Heart right ventricle (tissue), 16 donors: Measurements from ENCODE around the gene LRFN5. TPM values are rescaled to one million over a fixed set of nuclear protein-coding genes. Genes with fewer than 3 reads are reported as not detected.

ENCODE experiments used
- ATAC-seq, 8 donors: fragments of 200-7000 bp; cut with Tn5 transposase; one replicate each; pipeline ENCODE4 v1.9.1; 2020; ENCODE audit warnings: mild to moderate bottlenecking in 8 of 8, moderate library complexity in 8 of 8, moderate number of reproducible peaks in 1 of 8
- DNase-seq, 2 donors: peaks; one replicate each; pipeline ENCODE4 v3.0.0-alpha.2; 2020
- H3K27ac ChIP-seq, 10 donors: fragments of 200-600 bp; sonication (generic) in 2 of 10; one replicate each; pipeline versions ENCODE4 v1.5.0 to v1.8.0; 2020 to 2022; ENCODE audit warnings: mild to moderate bottlenecking in 3 of 10
- H3K27me3 ChIP-seq, 7 donors: fragments of 200-600 bp; one replicate each; pipeline ENCODE4 v1.8.0; 2021 to 2022; ENCODE audit warnings: mild to moderate bottlenecking in 2 of 7
- H3K36me3 ChIP-seq, 9 donors: fragments of 200-600 bp; sonication (generic) in 1 of 9; one replicate each; pipeline versions ENCODE4 v1.5.0 to v1.8.0; 2020 to 2022; ENCODE audit warnings: mild to moderate bottlenecking in 2 of 9
- H3K4me1 ChIP-seq, 9 donors: fragments of 200-600 bp; sonication (generic) in 1 of 9; one replicate each; pipeline versions ENCODE4 v1.5.0 to v1.8.0; 2020 to 2022; ENCODE audit warnings: mild to moderate bottlenecking in 4 of 9
- H3K4me3 ChIP-seq, 10 donors: fragments of 200-600 bp; sonication (generic) in 2 of 10; one replicate each; pipeline versions ENCODE4 v1.5.0 to v1.8.0; 2020 to 2022; ENCODE audit warnings: mild to moderate bottlenecking in 7 of 10, moderate library complexity in 2 of 10
- H3K9me3 ChIP-seq, 11 donors: fragments of 200-600 bp in 10 of 11; sonication (generic) in 2 of 11; one replicate each; pipeline versions ENCODE4 v1.5.0 to v1.8.0; 2013 to 2022; ENCODE audit warnings: mild to moderate bottlenecking in 2 of 11, control low read depth in 1 of 11, moderate library complexity in 1 of 11
- WGBS, 2 donors: extraction: QIAGEN DNeasy Blood & Tissue Kit; methylation state at CpG; one replicate each; pipeline ENCODE4 v1.1.7; 2013; ENCODE audit warnings: inconsistent platforms in 1 of 2; 5-methylcytosine and 5-hydroxymethylcytosine counted together
- intact Hi-C, 10 donors: fragments of 100-400 bp; cut with DNase I; formaldehyde crosslinking; loops; one replicate each; pipeline versions ENCODE4 v1.11.1 to v1.14.2; 2022
- polyA plus RNA-seq, 2 donors: library from polyadenylated mRNA; stranded (reverse); fragments of 200-250 nt; gene quantifications; one replicate each; pipeline ENCODE4 v1.2.3, GENCODE V29; 2013
- total RNA-seq, 10 donors: library from RNA; stranded (reverse); fragmentation: NEBNext Ultra II Directional in 3 of 10; extraction: Animal tissue kit (Norgen Biotek cat#: 25700) in 3 of 10; gene quantifications; one replicate each; pipeline versions ENCODE4 v1.2.1 to v1.2.4, GENCODE V29; 2021 to 2023
- TF ChIP-seq, protein P1 (sequence below), 9 donors: fragments of 200-600 bp; sonication (generic) in 2 of 9; IDR thresholded peaks; one replicate each; pipeline versions ENCODE4 v1.5.0 to v1.8.0; 2021 to 2022; ENCODE audit warnings: antibody characterized with exemption in 9 of 9, mild to moderate bottlenecking in 5 of 9, moderate library complexity in 1 of 9
- donor health status: Arrhythmogenic right ventricular cardiomyopathy.
- donor health status: ischemic (EF 13 %, LVEDD 7.1; RV severe dilation, severe dysfunction).
- donor health status: healthy with polysubstance abuse.
- donor health status: DM: no; HTN: yes; CAD: no.
- donor health status: DM: no; HTN: no; CAD: no.
- donor health status: ischemic (EF 25% LVEDD 6.9; RV normal size, moderate dysfunction).
- donor health status: ischemic (EF 25% LVEDD 5.7; RV mildly dilated, moderate dysfunction).
- donor health status: healthy.
- donor health status: DM: yes; HTN: yes; CAD: no.
- donor health status: Ischemic cardiomyopathy.
- donor health status: ischemic (EF 35%, LVEDD 5.7; RV mildly dilated, moderate dysfunction).
- donor health status: nonischemic (EF 11% LVEDD 7.7; RV severe dilation, severe dysfunction).
- donor health status: DM: yes; HTN: yes; CAD: no.
- donor health status: PGD.
- donor health status: ischemic (EF 29% LVEDD 5.4; RV normal size, mild dysfunction).
- donor health status: nonischemic (EF 23%, LVEDD 6.1; RV moderate dilation, normal function).

Gene LRFN5
- total and polyA plus RNA-seq, 12 donors: 0.13 to 1.5 (median 0.49) TPM; not detected in 1

DNA sequence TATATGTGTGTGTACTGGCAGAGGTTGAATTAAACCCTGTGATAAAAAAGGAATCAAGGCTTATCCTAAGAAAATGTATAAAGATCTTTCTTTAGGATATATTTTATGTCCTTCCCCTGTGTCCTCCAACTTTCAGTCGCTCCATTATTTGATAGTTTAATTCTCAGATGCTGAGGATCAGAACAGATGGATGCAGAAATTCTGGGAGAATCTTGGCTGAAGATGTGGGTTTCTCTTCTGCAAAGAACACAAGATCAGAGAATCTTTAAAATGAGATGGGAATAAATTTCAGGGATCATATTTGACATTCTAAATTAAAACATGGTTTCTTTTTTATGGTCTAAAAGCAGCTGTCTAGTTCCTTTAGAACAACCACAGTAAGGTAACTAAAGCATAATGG, 37.9 kb downstream of the LRFN5 start:
- Histone ChIP-seq H3K9me3 (peaks cover 0 to under 1% (median 0%) of the 10 kb centered on the region in 11 donors), H3K27ac (no peak overlapping the region), H3K4me1 (no peaks in the 10 kb centered on the region), H3K27me3 (no peaks in the 10 kb centered on the region), H3K4me3 (no peak overlapping the region), H3K36me3 (no peaks in the 10 kb centered on the region)
- WGBS, 2 donors: 82 to 95% methylated on average over 1 of the region's 1 CpG
- ATAC-seq (no peak), DNase-seq (no peak)
- intact Hi-C loops: no loop called here
- TF ChIP-seq, protein P1, sequence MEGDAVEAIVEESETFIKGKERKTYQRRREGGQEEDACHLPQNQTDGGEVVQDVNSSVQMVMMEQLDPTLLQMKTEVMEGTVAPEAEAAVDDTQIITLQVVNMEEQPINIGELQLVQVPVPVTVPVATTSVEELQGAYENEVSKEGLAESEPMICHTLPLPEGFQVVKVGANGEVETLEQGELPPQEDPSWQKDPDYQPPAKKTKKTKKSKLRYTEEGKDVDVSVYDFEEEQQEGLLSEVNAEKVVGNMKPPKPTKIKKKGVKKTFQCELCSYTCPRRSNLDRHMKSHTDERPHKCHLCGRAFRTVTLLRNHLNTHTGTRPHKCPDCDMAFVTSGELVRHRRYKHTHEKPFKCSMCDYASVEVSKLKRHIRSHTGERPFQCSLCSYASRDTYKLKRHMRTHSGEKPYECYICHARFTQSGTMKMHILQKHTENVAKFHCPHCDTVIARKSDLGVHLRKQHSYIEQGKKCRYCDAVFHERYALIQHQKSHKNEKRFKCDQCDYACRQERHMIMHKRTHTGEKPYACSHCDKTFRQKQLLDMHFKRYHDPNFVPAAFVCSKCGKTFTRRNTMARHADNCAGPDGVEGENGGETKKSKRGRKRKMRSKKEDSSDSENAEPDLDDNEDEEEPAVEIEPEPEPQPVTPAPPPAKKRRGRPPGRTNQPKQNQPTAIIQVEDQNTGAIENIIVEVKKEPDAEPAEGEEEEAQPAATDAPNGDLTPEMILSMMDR (IDR thresholded peaks at IDR 0.05): no peak

DNA sequence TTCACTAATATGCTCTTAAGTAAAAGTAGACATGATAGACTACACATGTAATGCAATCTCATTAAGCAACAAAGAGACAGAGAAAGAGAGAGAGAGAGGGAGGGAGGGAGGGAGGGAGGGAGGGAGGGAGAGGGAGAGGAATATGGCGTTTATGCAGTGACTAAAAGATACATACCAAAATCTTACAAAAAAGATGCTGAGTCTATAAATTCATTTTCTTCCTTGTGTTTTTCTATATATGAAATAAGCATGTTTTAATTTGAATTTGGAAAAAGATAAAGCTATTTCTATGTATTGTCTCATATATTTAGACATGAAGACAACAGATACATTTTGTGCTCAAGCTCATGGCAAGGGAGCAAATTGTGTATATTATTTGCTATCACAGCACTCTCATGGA, 44.1 kb downstream of the LRFN5 start:
- 63 to 74% methylated on average over 1 of the region's 1 CpG for WGBS, 2 donors
- intact Hi-C loops: no loop called here
- H3K27me3 ChIP-seq: no peaks in the 10 kb centered on the region
- H3K27ac ChIP-seq: no peak overlapping the region
- H3K4me1 ChIP-seq: no peaks in the 10 kb centered on the region
- DNase-seq (no peak), ATAC-seq (no peak)
- no peaks in the 10 kb centered on the region for H3K36me3 ChIP-seq
- no peak overlapping the region for H3K4me3 ChIP-seq
- TF ChIP-seq, protein P1 (IDR thresholded peaks at IDR 0.05): no peak
- H3K9me3 ChIP-seq: no peaks in the 10 kb centered on the region

DNA sequence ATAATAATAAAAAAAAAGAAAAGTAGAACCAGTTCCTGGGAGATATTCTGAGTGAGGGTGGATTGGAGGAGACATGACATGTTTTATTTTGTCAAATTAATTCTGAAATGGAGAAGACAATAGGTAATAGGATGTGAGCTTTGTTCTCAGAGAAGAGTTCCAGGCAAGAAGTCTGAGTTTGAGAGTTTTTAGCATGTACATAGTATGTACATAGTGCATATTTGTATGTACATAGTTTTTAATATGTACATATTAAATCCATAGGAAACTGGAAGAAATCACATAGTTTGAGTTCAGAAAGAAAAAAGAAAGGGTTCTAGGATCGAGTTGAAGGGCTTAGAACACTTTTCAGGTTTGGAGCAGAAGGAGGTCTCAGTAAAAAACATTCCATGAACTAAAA, 47.5 kb downstream of the LRFN5 start:
- DNase-seq: no peak
- no peak overlapping the region for H3K27ac ChIP-seq
- peaks cover 0 to 2% (median 0%) of the 10 kb centered on the region in 11 donors for H3K9me3 ChIP-seq
- H3K27me3 ChIP-seq: no peaks in the 10 kb centered on the region
- 58 to 63% methylated on average over 1 of the region's 1 CpG for WGBS, 2 donors
- ATAC-seq: no peak
- no peaks in the 10 kb centered on the region for H3K36me3 ChIP-seq
- intact Hi-C loops: no loop called here
- H3K4me1 ChIP-seq: no peaks in the 10 kb centered on the region
- no peak overlapping the region for H3K4me3 ChIP-seq
- TF ChIP-seq, protein P1 (IDR thresholded peaks at IDR 0.05): no peak

DNA sequence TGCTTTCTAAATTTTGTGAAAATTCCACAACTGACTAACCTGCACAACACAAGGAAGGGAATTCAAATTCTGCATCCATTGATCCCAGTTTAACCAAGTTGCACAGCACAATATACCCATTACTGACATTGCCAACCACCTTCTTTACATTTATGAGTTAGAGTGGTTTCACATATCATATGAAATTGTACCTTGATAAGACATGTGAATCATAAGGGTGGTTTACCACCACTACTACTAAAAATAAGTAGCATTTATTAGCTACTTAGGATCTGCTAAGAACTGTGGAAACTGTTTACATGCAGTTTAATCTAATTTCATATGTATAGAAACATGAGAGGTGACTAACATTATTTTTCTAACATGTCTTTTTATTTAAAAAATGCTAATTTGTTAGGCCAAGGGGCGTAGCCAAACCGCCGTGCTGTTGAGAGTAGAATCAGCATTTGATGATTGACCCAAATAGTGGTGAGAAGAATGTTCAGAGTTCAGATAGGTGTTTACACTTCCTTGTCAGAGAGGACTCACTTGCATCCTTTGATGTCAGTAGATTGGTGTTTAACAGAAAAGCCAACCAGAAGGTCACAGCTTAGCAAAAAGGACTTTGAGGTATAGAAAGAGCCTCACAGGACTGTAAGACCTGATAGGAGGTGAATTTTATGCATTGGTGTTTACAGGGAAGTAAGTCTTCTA, 56.2 kb downstream of the LRFN5 start:
- DNase-seq (no peak), ATAC-seq (no peak)
- Histone ChIP-seq H3K27ac (no peak overlapping the region), H3K4me3 (no peak overlapping the region), H3K36me3 (no peaks in the 10 kb centered on the region), H3K9me3 (peaks cover 0 to 10% (median 0%) of the 10 kb centered on the region in 11 donors), H3K4me1 (no peaks in the 10 kb centered on the region), H3K27me3 (no peaks in the 10 kb centered on the region)
- 85 to 87% methylated on average over 3 of the region's 3 CpGs for WGBS, 2 donors
- intact Hi-C loops: no loop called here
- TF ChIP-seq, protein P1 (IDR thresholded peaks at IDR 0.05): no peak
